C4-2B (cell line): ENCODE data around the gene RMDN2.

ENCODE experiments used
- ZFX ChIP-seq: fragments of 450-650 bp; IDR thresholded peaks from 2 replicates; pipeline ENCODE4 v1.6.1; 2017
- TF ChIP-seq, protein P1 (sequence below): fragments of 450-650 bp; conservative IDR thresholded peaks from 2 replicates; pipeline ENCODE4 v1.5.1; 2017; ENCODE audit warnings: mild to moderate bottlenecking

DNA sequence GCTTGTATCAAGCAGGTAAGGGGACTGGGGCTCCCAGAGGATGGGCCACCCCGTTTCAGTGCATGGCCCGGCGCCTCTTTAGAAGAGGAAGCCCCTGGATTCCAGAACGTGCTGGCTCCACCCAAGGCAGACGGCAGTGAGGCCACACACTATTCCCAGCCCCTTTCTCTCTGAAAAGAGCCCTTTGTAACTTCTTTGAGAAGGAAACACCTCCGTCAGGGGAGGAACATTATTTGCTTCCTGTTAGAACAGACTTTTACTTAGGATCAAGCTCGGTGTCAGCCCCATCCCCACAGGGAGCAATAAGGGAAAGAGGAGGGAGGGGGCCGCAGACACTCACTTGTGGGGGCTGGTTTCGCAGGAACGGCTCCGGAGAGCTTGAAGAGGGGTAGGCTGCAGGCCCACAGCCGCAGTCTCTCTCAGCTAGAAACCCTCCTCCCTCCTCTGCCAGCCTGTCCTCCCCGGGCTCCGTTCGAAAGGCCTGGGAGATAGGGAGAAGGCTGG is 49.6 kb upstream of the RMDN2 start:
- TF ChIP-seq, protein P1, sequence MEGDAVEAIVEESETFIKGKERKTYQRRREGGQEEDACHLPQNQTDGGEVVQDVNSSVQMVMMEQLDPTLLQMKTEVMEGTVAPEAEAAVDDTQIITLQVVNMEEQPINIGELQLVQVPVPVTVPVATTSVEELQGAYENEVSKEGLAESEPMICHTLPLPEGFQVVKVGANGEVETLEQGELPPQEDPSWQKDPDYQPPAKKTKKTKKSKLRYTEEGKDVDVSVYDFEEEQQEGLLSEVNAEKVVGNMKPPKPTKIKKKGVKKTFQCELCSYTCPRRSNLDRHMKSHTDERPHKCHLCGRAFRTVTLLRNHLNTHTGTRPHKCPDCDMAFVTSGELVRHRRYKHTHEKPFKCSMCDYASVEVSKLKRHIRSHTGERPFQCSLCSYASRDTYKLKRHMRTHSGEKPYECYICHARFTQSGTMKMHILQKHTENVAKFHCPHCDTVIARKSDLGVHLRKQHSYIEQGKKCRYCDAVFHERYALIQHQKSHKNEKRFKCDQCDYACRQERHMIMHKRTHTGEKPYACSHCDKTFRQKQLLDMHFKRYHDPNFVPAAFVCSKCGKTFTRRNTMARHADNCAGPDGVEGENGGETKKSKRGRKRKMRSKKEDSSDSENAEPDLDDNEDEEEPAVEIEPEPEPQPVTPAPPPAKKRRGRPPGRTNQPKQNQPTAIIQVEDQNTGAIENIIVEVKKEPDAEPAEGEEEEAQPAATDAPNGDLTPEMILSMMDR = no peak
- no peak for TF ChIP-seq ZFX
